HEK293T (cell line): ENCODE data around the gene RMDN2.

Experiments used
- BHLHE40 ChIP-seq: fragments of 450-650 bp; IDR thresholded peaks from 2 replicates; pipeline ENCODE4 v1.6.1; 2016; ENCODE audit warnings: mild to moderate bottlenecking, moderate library complexity, borderline replicate concordance
- FOXM1 ChIP-seq: fragments of 450-650 bp; IDR thresholded peaks from 2 replicates; pipeline ENCODE4 v1.6.1; 2017; ENCODE audit warnings: mild to moderate bottlenecking, borderline replicate concordance
- HDGF ChIP-seq: fragments of 450-650 bp; IDR thresholded peaks from 2 replicates; pipeline ENCODE4 v1.6.1; 2017; ENCODE audit warnings: antibody characterized with exemption, borderline replicate concordance
- SP1 ChIP-seq: fragments of 450-650 bp; IDR thresholded peaks from 2 replicates; pipeline ENCODE4 v1.6.1; 2017
- SUZ12 ChIP-seq: fragments of 450-650 bp; IDR thresholded peaks from 2 replicates; pipeline ENCODE4 v1.6.1; 2016; ENCODE audit warnings: mild to moderate bottlenecking

- no peak for TF ChIP-seq SP1
- no peak for TF ChIP-seq HDGF
- TF ChIP-seq FOXM1: no peak
- TF ChIP-seq BHLHE40: no peak
- TF ChIP-seq SUZ12: no peak
These were observed 58.6 kb downstream of the RMDN2 start for GRCh38 chr2:37983719-37984118.
